ENCODE results near the gene CRYGC. TPM values are rescaled to one million over a fixed set of nuclear protein-coding genes. Genes with fewer than 3 reads are reported as not detected.

The CRYGC gene
- total and polyA plus RNA-seq, 7 experiments from 2014 or later: not detected

- H3K4me3 Mint-ChIP-seq: no peak overlapping the region
- no peaks in the 10 kb centered on the region for H3K9me3 ChIP-seq (ENCODE audit: control insufficient read depth in 2 of 3, low read length in 3 of 3)
Measured at GRCh38 chr2:208147759-208148158, 18.1 kb upstream of the CRYGC start.

GRCh38 chr2:208147008-208147407 is 17.4 kb upstream of the CRYGC start:
- no peaks in the 10 kb centered on the region for H3K4me1 Mint-ChIP-seq
- ChIA-PET CTCF (interaction anchor here (0.6 kb wide), 1 partner anchor 1545 kb away, joined by 4 read pairs; no protein-coding TSS in a partner anchor), POLR2A (no interaction called here)
- H3K9me3 Mint-ChIP-seq: peaks cover 0 to 19% (median 10%) of the 10 kb centered on the region in 11 donors
- no peak overlapping the region for H3K4me3 Mint-ChIP-seq
- no peak overlapping the region for H3K27ac Mint-ChIP-seq
- Histone ChIP-seq H3K4me1 (ENCODE audit: control insufficient read depth in 2 of 2, insufficient read depth in 2 of 2, low read length in 2 of 2) (no peaks in the 10 kb centered on the region), H3K36me3 (ENCODE audit: control insufficient read depth in 2 of 3, insufficient read depth in 3 of 3, low read length in 3 of 3) (no peaks in the 10 kb centered on the region), H3K27me3 (ENCODE audit: control insufficient read depth in 2 of 2, insufficient read depth in 2 of 2, low read length in 2 of 2) (no peaks in the 10 kb centered on the region), H3K4me3 (ENCODE audit: low read length) (no peak overlapping the region), H3K27ac (ENCODE audit: low read depth, low read length) (no peak overlapping the region), H3K9me3 (ENCODE audit: control insufficient read depth in 2 of 3, low read length in 3 of 3) (no peaks in the 10 kb centered on the region)
- ATAC-seq (no peak), DNase-seq (no peak)
- intact Hi-C loops (cut with micrococcal nuclease): no loop called here
- peaks cover under 1 to 15% (median 4%) of the 10 kb centered on the region in 5 donors for H3K27me3 Mint-ChIP-seq
- peaks cover 0 to 13% (median 5%) of the 10 kb centered on the region in 5 donors for H3K36me3 Mint-ChIP-seq

More at GRCh38 chr2:208147759-208148158, 18.1 kb upstream of the CRYGC start:
- no peaks in the 10 kb centered on the region for H3K4me1 Mint-ChIP-seq
- ChIA-PET POLR2A (no interaction called here), CTCF (no interaction called here)
- peaks cover 3 to 15% (median 7%) of the 10 kb centered on the region in 5 donors for H3K27me3 Mint-ChIP-seq
- H3K9me3 Mint-ChIP-seq: peaks cover 0 to 26% (median 10%) of the 10 kb centered on the region in 11 donors
- no peak for ATAC-seq
- Histone ChIP-seq H3K27me3 (ENCODE audit: control insufficient read depth in 2 of 2, insufficient read depth in 2 of 2, low read length in 2 of 2) (no peaks in the 10 kb centered on the region), H3K27ac (ENCODE audit: low read depth, low read length) (no peak overlapping the region), H3K36me3 (ENCODE audit: control insufficient read depth in 2 of 3, insufficient read depth in 3 of 3, low read length in 3 of 3) (no peaks in the 10 kb centered on the region), H3K4me3 (ENCODE audit: low read length) (no peak overlapping the region), H3K4me1 (ENCODE audit: control insufficient read depth in 2 of 2, insufficient read depth in 2 of 2, low read length in 2 of 2) (no peaks in the 10 kb centered on the region)
- no peak overlapping the region for H3K27ac Mint-ChIP-seq
- H3K36me3 Mint-ChIP-seq: peaks cover 0 to 13% (median 5%) of the 10 kb centered on the region in 5 donors
- no peak for DNase-seq
- intact Hi-C loops (cut with micrococcal nuclease): no loop called here

GRCh38 chr2:208146006-208146405 is 16.4 kb upstream of the CRYGC start, which contains the start of gene CRYGB:
TSS of gene CRYGB (minus strand) at chr2:208146158. CDS start at chr2:208146120, 38 bp downstream.
- POLR2A ChIA-PET: no interaction called here
- Mint-ChIP-seq H3K4me3 (no peak within 1 kb of the TSS), H3K9me3 (peaks cover 0 to 10% (median 7%) of the 10 kb centered on the region in 11 donors), H3K27me3 (peaks cover 0 to 15% (median 3%) of the 10 kb centered on the region in 5 donors), H3K4me1 (no peaks in the 10 kb centered on the region), H3K36me3 (peaks cover 0 to 7% (median 5%) of the 10 kb centered on the region in 5 donors), H3K27ac (no peak within 1 kb of the TSS)
- no peak within 1 kb of the TSS for H3K4me3 ChIP-seq (ENCODE audit: low read length)
- CTCF ChIA-PET: no interaction called here
- H3K4me1 ChIP-seq (ENCODE audit: control insufficient read depth in 2 of 2, insufficient read depth in 2 of 2, low read length in 2 of 2): no peaks in the 10 kb centered on the region
- no peaks in the 10 kb centered on the region for H3K9me3 ChIP-seq (ENCODE audit: control insufficient read depth in 2 of 3, low read length in 3 of 3)
- no peak within 1 kb of the TSS for H3K27ac ChIP-seq (ENCODE audit: low read depth, low read length)
- H3K27me3 ChIP-seq (ENCODE audit: control insufficient read depth in 2 of 2, insufficient read depth in 2 of 2, low read length in 2 of 2): no peaks in the 10 kb centered on the region
- DNase-seq (no peak), ATAC-seq (no peak)
- H3K36me3 ChIP-seq (ENCODE audit: control insufficient read depth in 2 of 3, insufficient read depth in 3 of 3, low read length in 3 of 3): no peaks in the 10 kb centered on the region
- intact Hi-C loops (cut with micrococcal nuclease): no loop called here

GRCh38 chr2:208142925-208143799 is 13.5 kb upstream of the CRYGC start:
- Mint-ChIP-seq H3K9me3 (peaks cover 0 to 13% (median under 1%) of the 10 kb centered on the region in 11 donors), H3K4me1 (no peaks in the 10 kb centered on the region), H3K27ac (no peak overlapping the region), H3K36me3 (peaks cover 0 to under 1% (median 0%) of the 10 kb centered on the region in 5 donors), H3K27me3 (peaks cover 0 to 7% (median 0%) of the 10 kb centered on the region in 5 donors), H3K4me3 (no peak overlapping the region)
- no peak overlapping the region for H3K4me3 ChIP-seq (ENCODE audit: low read length)
- intact Hi-C loops (cut with micrococcal nuclease): no loop called here
- DNase-seq: no peak
- no peaks in the 10 kb centered on the region for H3K9me3 ChIP-seq (ENCODE audit: control insufficient read depth in 2 of 3, low read length in 3 of 3)
- POLR2A ChIA-PET: no interaction called here
- H3K27me3 ChIP-seq (ENCODE audit: control insufficient read depth in 2 of 2, insufficient read depth in 2 of 2, low read length in 2 of 2): no peaks in the 10 kb centered on the region
- H3K4me1 ChIP-seq (ENCODE audit: control insufficient read depth in 2 of 2, insufficient read depth in 2 of 2, low read length in 2 of 2): no peaks in the 10 kb centered on the region
- H3K36me3 ChIP-seq (ENCODE audit: control insufficient read depth in 2 of 3, insufficient read depth in 3 of 3, low read length in 3 of 3): no peaks in the 10 kb centered on the region
- CTCF ChIA-PET: no interaction called here
- H3K27ac ChIP-seq (ENCODE audit: low read depth, low read length): no peak overlapping the region
- no peak for ATAC-seq

GRCh38 chr2:208142240-208142924 is 12.8 kb upstream of the CRYGC start:
- CTCF ChIA-PET: no interaction called here
- POLR2A ChIA-PET: no interaction called here

GRCh38 chr2:208139447-208139846 is 9.8 kb upstream of the CRYGC start:
- ChIA-PET CTCF (no interaction called here), POLR2A (no interaction called here)
- Mint-ChIP-seq H3K36me3 (peaks cover 0 to 4% (median 0%) of the 10 kb centered on the region in 5 donors), H3K27me3 (no peaks in the 10 kb centered on the region), H3K4me3 (no peak overlapping the region), H3K27ac (no peak overlapping the region), H3K4me1 (peaks cover 0 to 7% (median 0%) of the 10 kb centered on the region in 7 donors), H3K9me3 (peaks cover 0 to 17% (median 4%) of the 10 kb centered on the region in 11 donors)
- peaks cover 0 to 4% of the 10 kb centered on the region in 2 donors for H3K4me1 ChIP-seq (ENCODE audit: control insufficient read depth in 2 of 2, insufficient read depth in 2 of 2, low read length in 2 of 2)
- H3K4me3 ChIP-seq (ENCODE audit: low read length): no peak overlapping the region
- ATAC-seq (no peak), DNase-seq (no peak)
- H3K9me3 ChIP-seq (ENCODE audit: control insufficient read depth in 2 of 3, low read length in 3 of 3): no peaks in the 10 kb centered on the region
- no peaks in the 10 kb centered on the region for H3K27me3 ChIP-seq (ENCODE audit: control insufficient read depth in 2 of 2, insufficient read depth in 2 of 2, low read length in 2 of 2)
- no peaks in the 10 kb centered on the region for H3K36me3 ChIP-seq (ENCODE audit: control insufficient read depth in 2 of 3, insufficient read depth in 3 of 3, low read length in 3 of 3)
- intact Hi-C loops (cut with micrococcal nuclease): no loop called here
- no peak overlapping the region for H3K27ac ChIP-seq (ENCODE audit: low read depth, low read length)

More at GRCh38 chr2:208142240-208142924, 12.8 kb upstream of the CRYGC start:
- Histone ChIP-seq H3K27me3 (ENCODE audit: control insufficient read depth in 2 of 2, insufficient read depth in 2 of 2, low read length in 2 of 2) (no peaks in the 10 kb centered on the region), H3K36me3 (ENCODE audit: control insufficient read depth in 2 of 3, insufficient read depth in 3 of 3, low read length in 3 of 3) (no peaks in the 10 kb centered on the region), H3K27ac (ENCODE audit: low read depth, low read length) (no peak overlapping the region), H3K9me3 (ENCODE audit: control insufficient read depth in 2 of 3, low read length in 3 of 3) (no peaks in the 10 kb centered on the region), H3K4me1 (ENCODE audit: control insufficient read depth in 2 of 2, insufficient read depth in 2 of 2, low read length in 2 of 2) (no peaks in the 10 kb centered on the region), H3K4me3 (ENCODE audit: low read length) (no peak overlapping the region)
- Mint-ChIP-seq H3K27ac (no peak overlapping the region), H3K4me1 (no peaks in the 10 kb centered on the region), H3K27me3 (peaks cover 0 to 7% (median 0%) of the 10 kb centered on the region in 5 donors), H3K4me3 (no peak overlapping the region), H3K36me3 (peaks cover 0 to 4% (median 0%) of the 10 kb centered on the region in 5 donors), H3K9me3 (peaks cover 0 to 17% (median 5%) of the 10 kb centered on the region in 11 donors)
- DNase-seq (no peak), ATAC-seq (no peak)
- intact Hi-C loops (cut with micrococcal nuclease): no loop called here

Measured in naive thymus-derived CD4-positive, alpha-beta T cell (primary cell).